ENCODE measurements around the gene TRRAP. TPM values are rescaled to one million over a fixed set of nuclear protein-coding genes. Genes with fewer than 3 reads are reported as not detected.

TRRAP gene
- total and polyA plus RNA-seq, 2 of the 4 experiments (the other 2 are of a cell fraction): 12.5 to 18.1 TPM

GRCh38 chr7:98992076-98992475 lies 113.7 kb downstream of the TRRAP start:
- Histone ChIP-seq H3K27ac (ENCODE audit: insufficient read depth, low read length) (no peak overlapping the region), H2BK120ac (ENCODE audit: low read depth, low read length) (no peak overlapping the region), H3K4me1 (ENCODE audit: control insufficient read depth, insufficient read depth, low read length) (no peaks in the 10 kb centered on the region), H3K4me2 (ENCODE audit: low read depth, low read length) (no peak overlapping the region), H3K36me3 (ENCODE audit: control insufficient read depth, insufficient read depth, low read length) (peaks cover 77% of the 10 kb centered on the region), H2BK15ac (ENCODE audit: low read depth, low read length) (no peak overlapping the region), H3K79me1 (ENCODE audit: low read depth in 1 of 2, low read length in 2 of 2) (peaks cover 3 to 9% of the 10 kb centered on the region in 2 experiments; a peak in 3 of 4 replicates), H2BK5ac (ENCODE audit: low read depth, low read length, poor library complexity, severe bottlenecking) (no peak overlapping the region), H3K18ac (ENCODE audit: low read depth, low read length) (no peak overlapping the region), H2AK5ac (ENCODE audit: low read depth, low read length) (no peak overlapping the region), H2AFZ (replicated peaks; ENCODE audit: low read length, poor library complexity) (no peak overlapping the region), H4K5ac (ENCODE audit: low read depth, low read length) (no peak overlapping the region), H3K4ac (ENCODE audit: low read depth, low read length) (no peak overlapping the region), H3K4me3 (ENCODE audit: insufficient read depth, low read depth, low read length) (no peak overlapping the region), H3K23ac (ENCODE audit: low read depth, low read length) (no peak overlapping the region), H3K56ac (ENCODE audit: extremely low read depth, insufficient read depth, low read length) (no peak overlapping the region), H3K9ac (ENCODE audit: low read depth, low read length) (no peak overlapping the region), H3K27me3 (ENCODE audit: control insufficient read depth, insufficient read depth, low read length) (no peaks in the 10 kb centered on the region), H2BK20ac (ENCODE audit: low read depth, low read length) (no peak overlapping the region), H4K8ac (ENCODE audit: low read depth in 2 of 2, low read length in 2 of 2) (no peak overlapping the region), H2AK9ac (replicated peaks; ENCODE audit: low read depth, low read length, poor library complexity) (no peak overlapping the region), H3K9me3 (ENCODE audit: control insufficient read depth, insufficient read depth, low read length) (no peaks in the 10 kb centered on the region), H3K9me1 (ENCODE audit: insufficient read depth, low read length) (peaks cover 2% of the 10 kb centered on the region; the same call in 1 of the 2 replicates), H3K14ac (replicated peaks; ENCODE audit: low read depth, low read length) (no peak overlapping the region), H4K20me1 (ENCODE audit: insufficient read depth, low read length) (no peaks in the 10 kb centered on the region), H4K91ac (ENCODE audit: insufficient read depth, low read depth, low read length) (no peak overlapping the region)
- dilution Hi-C loops (cut with HindIII; ENCODE audit: low sequenced_read_pairs, unreplicated experiment): no loop called here
- no TSS peak for BruUV-seq (replicated peaks)
- no peak for ATAC-seq (ENCODE audit: low read depth)
- POLR2A ChIA-PET (ENCODE audit: unreplicated experiment): no interaction called here
- intact Hi-C loops (cut with micrococcal nuclease): no loop called here
- no peak for DNase-seq
- in situ Hi-C loops (cut with MboI; ENCODE audit: low sequenced_read_pairs): no loop called here
- 96% methylated on average over 9 of the region's 16 CpGs; no CpG with 5 or more reads in 1 of the 2 experiments for WGBS, 2 experiments (ENCODE audit: extremely low coverage in 2 of 2, insufficient read length in 1 of 2)
- CTCF ChIA-PET: no interaction called here
- no peak for TF ChIP-seq RAD21 (IDR thresholded peaks at IDR 0.05; ENCODE audit: low read length)
- no peak for TF ChIP-seq MAFK (IDR thresholded peaks at IDR 0.05; ENCODE audit: low read depth, low read length)
